HG02973 (cell line): ENCODE results near the gene IDH3A.

ENCODE experiments used
- ATAC-seq: cut with Tn5 transposase; IDR thresholded peaks from one replicate; pipeline ENCODE4 v1.9.1; 2021; ENCODE audit warnings: moderate library complexity; ENCODE audit not compliant: unreplicated experiment

IDH3A gene

GRCh38 chr15:78201281-78202190, 52.4 kb downstream of the IDH3A start:
- ATAC-seq, result no peak

GRCh38 chr15:78203346-78204225, 54.4 kb downstream of the IDH3A start:
- no peak for ATAC-seq

GRCh38 chr15:78204351-78205309, 55.5 kb downstream of the IDH3A start:
- no peak for ATAC-seq

- ATAC-seq, result no peak
Measured at GRCh38 chr15:78205337-78205736, 56.2 kb downstream of the IDH3A start.

DNA sequence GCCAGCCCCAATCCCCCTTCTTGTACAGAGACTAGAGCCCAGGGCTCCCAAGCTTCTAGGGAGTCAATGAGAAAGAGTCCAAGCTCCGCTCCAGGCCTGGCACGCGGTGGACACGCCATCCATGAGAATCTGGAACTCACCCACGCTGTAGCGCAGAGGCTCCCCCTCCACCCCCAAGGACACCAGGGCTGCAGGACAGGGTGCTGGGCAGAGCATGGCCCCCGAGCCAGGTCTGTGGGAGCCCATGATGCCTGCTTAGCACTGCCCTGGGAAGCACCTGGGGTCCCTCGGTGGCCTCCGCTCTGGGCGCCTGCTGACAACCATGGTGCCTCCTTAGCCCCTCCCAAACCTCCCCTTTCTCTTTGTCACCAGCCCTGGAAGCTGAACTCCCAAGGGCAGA, 56.7 kb downstream of the IDH3A start:
- ATAC-seq, result no peak

- no peak for ATAC-seq
Measured at GRCh38 chr15:78206326-78207109, 57.4 kb downstream of the IDH3A start.

DNA sequence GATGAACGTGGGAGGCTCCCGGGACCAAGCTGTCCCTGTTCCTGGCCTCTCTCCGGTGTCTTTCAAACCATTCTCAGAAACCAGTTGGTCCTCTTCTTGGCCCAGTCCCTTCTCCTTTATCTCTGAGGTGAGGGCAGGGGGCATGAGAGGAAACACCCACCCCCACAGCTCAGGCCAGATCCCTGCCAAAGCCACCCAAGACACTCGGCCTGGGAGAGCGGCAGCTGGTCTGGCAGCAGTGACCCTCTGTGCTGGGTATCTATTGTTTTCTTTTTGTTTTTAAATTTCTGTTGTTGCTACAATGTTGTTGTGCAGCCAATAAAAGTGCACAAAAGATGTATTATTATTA, 57.9 kb downstream of the IDH3A start:
- ATAC-seq, result no peak

DNA sequence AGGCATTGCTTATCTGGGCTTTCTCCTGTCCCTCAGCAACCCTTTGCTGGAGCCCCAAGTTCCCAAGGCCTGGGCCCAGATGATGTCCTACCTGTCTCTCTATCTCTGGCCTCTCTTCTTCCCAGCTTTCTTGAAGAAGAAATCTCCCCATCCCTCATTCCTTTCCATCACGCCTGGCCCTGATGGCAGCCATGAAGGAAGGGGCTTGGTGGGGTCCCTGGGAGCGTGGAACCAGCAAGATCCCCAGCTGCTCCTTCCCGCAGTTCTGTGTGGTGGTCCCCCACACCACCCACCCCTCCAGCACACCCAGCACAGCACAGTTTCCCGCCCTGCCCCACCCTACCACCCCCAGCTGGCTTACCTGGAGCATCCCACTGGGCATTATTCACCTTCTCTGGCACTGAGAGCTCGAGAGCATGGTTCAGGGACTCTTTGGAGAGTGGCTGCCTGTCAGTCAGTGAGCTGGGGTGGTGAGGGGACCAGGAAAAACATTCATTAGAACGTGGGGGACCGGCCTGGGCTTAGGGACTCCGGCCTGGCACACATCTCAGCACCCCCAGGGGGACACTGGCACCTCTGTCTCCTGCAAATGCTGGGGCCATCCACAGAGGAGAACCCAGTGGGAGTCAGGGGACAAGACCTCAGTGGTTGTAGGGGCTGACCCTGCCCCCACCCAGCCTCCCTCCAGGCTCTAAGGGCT, 58.6 kb downstream of the IDH3A start:
- ATAC-seq, result no peak

DNA sequence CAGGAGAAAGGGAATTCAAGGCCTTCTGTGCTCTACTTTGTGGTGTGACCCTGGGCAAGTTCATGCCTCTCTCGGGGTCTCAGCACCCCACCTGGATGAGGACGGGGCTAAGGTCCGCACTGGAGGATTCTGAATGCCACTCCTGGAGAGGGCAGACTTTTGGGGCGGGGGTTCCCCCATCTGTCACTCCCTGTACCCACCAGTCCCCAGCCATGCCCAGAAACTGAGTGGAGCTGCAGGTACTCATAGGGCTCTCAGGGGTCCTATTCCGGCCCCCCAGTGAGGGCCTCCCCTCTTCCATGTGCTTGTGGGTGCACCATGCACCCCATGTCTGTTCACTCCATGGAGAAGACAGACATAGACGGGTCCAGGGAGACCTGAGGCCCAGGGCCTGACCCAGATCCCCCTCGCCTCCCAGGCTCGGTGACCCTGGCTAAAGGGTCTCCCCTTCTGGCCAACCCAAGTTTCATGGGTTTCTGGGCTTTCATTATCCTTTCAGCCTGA, 59.2 kb downstream of the IDH3A start:
- ATAC-seq, result no peak

DNA sequence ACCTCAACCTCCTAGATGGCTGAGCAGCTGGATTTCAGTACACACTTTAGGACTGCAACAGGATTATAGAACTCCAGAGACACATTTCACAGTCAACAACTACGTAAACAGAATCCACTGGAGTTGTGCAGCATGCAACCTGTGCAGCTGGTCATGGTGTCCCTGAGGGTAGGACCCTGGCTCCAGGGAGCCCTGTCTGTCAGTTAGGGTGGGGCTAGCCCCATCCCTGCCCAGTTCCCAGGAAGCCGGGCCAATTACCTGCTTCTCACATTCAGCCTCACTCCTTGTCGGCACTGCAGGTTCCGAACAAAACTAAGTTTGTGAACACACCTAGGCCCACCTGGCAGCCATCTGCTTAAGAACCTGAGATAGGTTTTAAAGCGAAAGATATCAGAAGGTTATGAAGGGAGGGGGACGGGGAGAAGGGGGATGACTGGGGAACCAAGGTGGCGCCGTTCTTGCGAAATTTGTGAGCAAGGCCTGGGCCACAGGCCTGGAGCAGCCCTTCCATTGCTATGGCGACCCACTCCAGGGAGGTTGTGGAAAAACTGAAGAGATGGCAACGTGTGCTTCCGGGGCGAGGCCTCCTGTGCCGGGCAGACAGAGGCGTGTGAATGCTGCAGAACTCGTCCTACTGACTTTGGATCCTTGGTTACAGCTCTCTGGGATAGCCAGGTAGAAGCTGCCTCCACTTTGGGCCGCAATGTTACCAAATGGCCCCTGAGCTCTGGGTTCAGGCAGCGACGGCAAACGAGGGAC, 59.9 kb downstream of the IDH3A start:
- ATAC-seq, result no peak

GRCh38 chr15:78209646-78210348, 60.6 kb downstream of the IDH3A start:
- no peak for ATAC-seq

DNA sequence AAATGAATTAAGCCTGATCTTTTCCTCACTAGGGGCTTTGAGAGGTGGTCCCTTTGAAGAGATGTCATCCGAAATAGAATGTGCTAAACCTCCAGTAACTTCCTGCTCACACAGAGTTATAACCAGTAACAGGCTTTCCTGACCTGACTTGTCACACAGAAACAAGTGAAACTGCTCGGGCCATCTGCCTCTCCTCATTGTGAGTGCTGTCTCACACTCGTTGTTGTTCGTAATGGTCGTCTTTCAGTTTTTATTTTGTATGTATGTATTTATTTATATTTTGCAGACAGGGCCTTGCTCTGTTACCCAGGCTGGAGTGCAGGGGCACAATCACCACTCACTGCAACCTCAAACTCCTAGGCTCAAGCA, 61.2 kb downstream of the IDH3A start:
- no peak for ATAC-seq

- ATAC-seq, result no peak
Measured at GRCh38 chr15:78211189-78211921, 62.2 kb downstream of the IDH3A start.

DNA sequence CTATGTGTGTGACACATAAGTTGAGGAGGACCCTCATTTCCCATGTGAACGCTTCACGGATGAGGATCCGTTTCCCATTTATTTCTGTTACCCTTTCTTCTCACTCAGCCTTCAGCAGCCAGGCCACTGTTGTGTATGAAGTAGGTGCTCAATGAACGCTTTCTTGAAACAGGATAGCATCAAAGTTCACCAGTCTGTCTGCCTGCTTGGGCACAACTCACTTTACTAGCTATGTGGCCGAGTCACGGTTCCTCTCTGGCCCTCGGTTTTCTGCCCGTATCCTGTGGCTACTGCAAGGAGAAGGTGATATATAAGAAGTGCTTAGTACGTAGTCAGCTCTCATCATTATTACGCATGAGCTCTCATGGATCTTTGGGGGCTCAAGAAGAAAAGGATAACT, 62.8 kb downstream of the IDH3A start:
- ATAC-seq, result no peak

- ATAC-seq, result no peak
Measured at GRCh38 chr15:78212546-78213424, 63.6 kb downstream of the IDH3A start.

GRCh38 chr15:78213425-78213750, 64.2 kb downstream of the IDH3A start:
- no peak for ATAC-seq
